Loucy (cell line): Measurements from ENCODE around the gene PARVA.

Source experiments
- H2AFZ ChIP-seq: fragments of 200-600 bp; sonication (generic); 2 replicates; pipeline ENCODE4 v1.6.0; 2016; ENCODE audit warnings: antibody characterized with exemption, mild to moderate bottlenecking, low read length, moderate library complexity
- H3F3A ChIP-seq: fragments of 200-600 bp; 2 replicates; pipeline ENCODE4 v1.6.0; 2016; ENCODE audit warnings: antibody characterized with exemption, low read depth, mild to moderate bottlenecking
- H3K27me3 ChIP-seq: fragments of 200-600 bp; sonication (generic); 2 replicates; pipeline ENCODE4 v1.6.1; 2014; ENCODE audit warnings: low read length, mild to moderate bottlenecking; ENCODE audit not compliant: insufficient read depth, poor library complexity, severe bottlenecking
- H3K36me3 ChIP-seq: fragments of 200-600 bp; sonication (generic); 2 replicates; pipeline ENCODE4 v1.6.1; 2016; ENCODE audit warnings: low read length; ENCODE audit not compliant: insufficient read depth
- H3K4me1 ChIP-seq: fragments of 200-600 bp; sonication (generic); 2 replicates; pipeline ENCODE4 v1.5.1; 2014; ENCODE audit warnings: low read length, mild to moderate bottlenecking; ENCODE audit not compliant: insufficient read depth, poor library complexity, severe bottlenecking
- H3K4me2 ChIP-seq: fragments of 200-600 bp; sonication (generic); 2 replicates; pipeline ENCODE4 v1.6.0; 2014; ENCODE audit warnings: antibody characterized with exemption, low read length, low read depth, mild to moderate bottlenecking; ENCODE audit not compliant: poor library complexity, severe bottlenecking
- H3K4me3 ChIP-seq: fragments of 200-600 bp; sonication (generic); 2 replicates; pipeline ENCODE4 v1.5.1; 2014; ENCODE audit warnings: low read length, mild to moderate bottlenecking, mixed read lengths; ENCODE audit not compliant: poor library complexity, severe bottlenecking
- H3K79me2 ChIP-seq: fragments of 200-600 bp; sonication (generic); 2 replicates; pipeline ENCODE4 v1.6.1; 2014; ENCODE audit warnings: low read length; ENCODE audit not compliant: insufficient read depth
- H3K9ac ChIP-seq: fragments of 200-600 bp; sonication (generic); 2 replicates; pipeline ENCODE4 v1.6.0; 2014; ENCODE audit warnings: mild to moderate bottlenecking, low read depth, low read length, moderate library complexity; ENCODE audit not compliant: poor library complexity, severe bottlenecking
- H3K9me2 ChIP-seq: fragments of 200-600 bp; sonication (generic); replicated peaks from 2 replicates; pipeline ENCODE4 v1.6.1; 2016; ENCODE audit warnings: low read depth, low read length, mixed read lengths
- H3K9me3 ChIP-seq: fragments of 200-600 bp; sonication (generic); 2 replicates; pipeline ENCODE4 v1.6.1; 2014; ENCODE audit warnings: mild to moderate bottlenecking, antibody characterized with exemption, low read length, low read depth; ENCODE audit not compliant: insufficient read depth
- H4K20me1 ChIP-seq: fragments of 200-600 bp; sonication (generic); 2 replicates; pipeline ENCODE4 v1.6.0; 2014; ENCODE audit warnings: antibody characterized with exemption, low read length, mild to moderate bottlenecking; ENCODE audit not compliant: insufficient read depth, poor library complexity, severe bottlenecking
- CTCF ChIP-seq: fragments of 200-600 bp; sonication (generic); conservative IDR thresholded peaks from 2 replicates; pipeline ENCODE4 v1.5.1; 2014; ENCODE audit warnings: mild to moderate bottlenecking, antibody characterized with exemption, low read length
- EZH2phosphoT487 ChIP-seq: fragments of 200-600 bp; IDR thresholded peaks from 2 replicates; pipeline ENCODE4 v1.6.1; 2018; ENCODE audit warnings: antibody characterized with exemption, mild to moderate bottlenecking, moderate library complexity, borderline replicate concordance

Gene PARVA

DNA sequence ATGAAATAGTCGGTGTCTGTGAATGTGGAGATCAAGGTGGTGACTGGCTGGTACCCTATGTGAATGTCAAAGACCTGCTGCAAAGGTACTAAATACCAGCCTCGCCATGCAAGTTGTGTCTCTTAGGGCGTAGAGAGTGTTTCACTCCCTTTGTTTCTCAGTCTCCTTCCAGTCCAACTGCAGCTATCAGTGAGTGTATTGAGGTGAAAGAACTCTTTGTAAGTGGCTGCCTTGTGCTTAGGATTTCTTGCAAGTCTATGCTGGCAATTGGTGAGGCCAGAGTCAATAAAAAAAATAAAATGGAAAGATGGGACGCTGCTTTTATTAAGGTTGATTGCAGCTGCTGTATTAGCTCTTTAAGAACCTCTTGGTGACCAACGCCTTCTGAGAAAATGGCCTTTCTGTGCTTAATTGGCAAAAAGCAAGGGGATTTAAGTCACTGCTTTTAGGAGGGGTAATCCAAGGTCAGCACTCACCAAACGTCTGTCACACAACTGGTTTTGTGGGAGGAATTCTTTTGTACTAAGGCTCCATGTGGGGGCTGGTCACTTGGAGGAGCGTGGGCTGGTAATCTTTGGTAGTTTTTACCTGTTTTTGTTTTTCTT is 95.1 kb downstream of the PARVA start:
- H3K79me2 ChIP-seq, result no peaks in the 10 kb centered on the region
- H3F3A ChIP-seq, result no peaks in the 10 kb centered on the region
- H3K4me3 ChIP-seq, result no peak overlapping the region
- H3K4me1 ChIP-seq, result no peaks in the 10 kb centered on the region
- H3K36me3 ChIP-seq, result no peaks in the 10 kb centered on the region
- H3K9me2 ChIP-seq, result no peaks in the 10 kb centered on the region
- no peaks in the 10 kb centered on the region for H3K9me3 ChIP-seq
- H2AFZ ChIP-seq, result no peak overlapping the region
- no peaks in the 10 kb centered on the region for H3K27me3 ChIP-seq
- no peak overlapping the region for H3K4me2 ChIP-seq
- no peak overlapping the region for H3K9ac ChIP-seq
- no peak for TF ChIP-seq EZH2phosphoT487
- TF ChIP-seq CTCF, result no peak
- no peaks in the 10 kb centered on the region for H4K20me1 ChIP-seq

GRCh38 chr11:12473381-12473780 is 96.0 kb downstream of the PARVA start:
- H3K4me3 ChIP-seq, result no peak overlapping the region
- no peaks in the 10 kb centered on the region for H3K79me2 ChIP-seq
- H3F3A ChIP-seq, result no peaks in the 10 kb centered on the region
- no peak overlapping the region for H3K4me2 ChIP-seq
- no peak overlapping the region for H3K9ac ChIP-seq
- no peaks in the 10 kb centered on the region for H4K20me1 ChIP-seq
- H3K36me3 ChIP-seq, result no peaks in the 10 kb centered on the region
- H3K4me1 ChIP-seq, result no peaks in the 10 kb centered on the region
- no peaks in the 10 kb centered on the region for H3K9me2 ChIP-seq
- H3K9me3 ChIP-seq, result no peaks in the 10 kb centered on the region
- H3K27me3 ChIP-seq, result no peaks in the 10 kb centered on the region
- TF ChIP-seq CTCF, result no peak
- TF ChIP-seq EZH2phosphoT487, result no peak
- no peak overlapping the region for H2AFZ ChIP-seq

- Histone ChIP-seq H3F3A (no peaks in the 10 kb centered on the region), H3K4me1 (no peaks in the 10 kb centered on the region), H3K27me3 (no peaks in the 10 kb centered on the region), H3K79me2 (no peaks in the 10 kb centered on the region), H4K20me1 (no peaks in the 10 kb centered on the region), H2AFZ (no peak overlapping the region), H3K36me3 (no peaks in the 10 kb centered on the region), H3K9me2 (no peaks in the 10 kb centered on the region), H3K4me2 (no peak overlapping the region), H3K9ac (no peak overlapping the region), H3K4me3 (no peak overlapping the region), H3K9me3 (no peaks in the 10 kb centered on the region)
- TF ChIP-seq EZH2phosphoT487 (no peak), CTCF (no peak)
Observed at GRCh38 chr11:12474871-12475270, 97.5 kb downstream of the PARVA start.
